NK-92 (cell line): Measurements from ENCODE around the gene RFC5.
"Not testable (repeated sequence)": the region's sequence is repeated elsewhere in the genome, so short reads cannot be mapped to it uniquely, and the experiment has no call there.

Experiments
- DNase-seq: peaks from one replicate; lab custom pipeline; 2025; ENCODE audit not compliant: unreplicated experiment; lab: John Stamatoyannopoulos, UW

Gene RFC5

DNA sequence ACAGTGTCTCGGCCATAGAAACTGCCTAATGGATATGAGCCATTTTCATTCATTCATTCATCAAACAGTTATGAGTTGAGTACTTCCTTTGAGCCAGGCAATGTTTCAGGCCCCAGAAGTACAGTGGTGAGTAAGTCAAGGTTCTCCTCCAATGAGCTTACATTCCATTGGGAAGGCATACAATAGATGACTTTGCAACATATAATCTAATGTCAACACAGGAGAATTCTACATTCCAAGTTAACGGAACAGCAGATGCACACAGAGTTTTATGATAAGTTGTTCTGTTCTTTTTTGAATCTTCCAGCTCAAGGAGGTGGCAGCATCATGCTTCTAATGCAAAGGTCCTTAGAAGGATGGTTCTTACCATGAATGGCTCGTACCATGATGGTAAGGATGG, 3.2 kb upstream of the RFC5 start:
- no peak for DNase-seq

DNA sequence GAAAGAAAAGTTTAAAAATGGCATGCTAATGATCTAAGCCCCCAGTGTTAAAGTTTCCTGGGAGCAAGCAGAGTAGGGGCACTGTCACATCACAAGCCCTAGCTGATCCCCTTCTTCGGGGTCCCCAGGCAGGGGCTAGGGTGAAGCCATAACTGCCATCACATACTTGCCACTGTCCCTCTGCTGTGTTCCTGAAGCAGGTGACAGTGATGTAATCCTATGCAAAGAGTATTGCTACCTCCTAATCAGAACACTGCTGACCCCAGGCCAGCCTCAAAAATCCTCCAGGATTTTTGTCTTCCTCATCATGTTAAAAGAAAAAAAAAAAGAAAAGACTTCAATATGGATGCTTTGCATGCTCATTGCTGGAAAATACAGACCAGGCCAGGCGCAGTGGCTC, 1.2 kb upstream of the RFC5 start:
- no peak for DNase-seq

DNA sequence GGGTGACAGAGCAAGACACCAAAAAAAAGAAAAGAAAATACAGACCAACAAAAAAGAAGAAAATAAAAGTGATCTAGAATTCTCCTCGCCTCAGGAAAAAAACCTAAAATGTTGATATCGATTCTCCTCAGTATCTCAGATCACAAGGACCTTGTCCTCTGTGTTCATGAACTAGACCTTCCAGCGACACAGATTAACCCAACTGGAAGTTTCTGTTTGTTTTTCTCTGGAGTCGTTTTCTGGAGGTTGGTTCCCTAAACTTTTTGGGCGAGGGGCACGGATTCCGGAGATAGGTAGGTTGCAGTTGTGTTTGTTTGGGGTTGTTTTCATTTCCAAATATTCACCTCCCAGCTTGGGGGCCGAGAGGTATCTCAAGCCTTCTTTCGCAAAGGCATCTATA, 559 bp upstream of the RFC5 start:
- DNase-seq = no peak

DNA sequence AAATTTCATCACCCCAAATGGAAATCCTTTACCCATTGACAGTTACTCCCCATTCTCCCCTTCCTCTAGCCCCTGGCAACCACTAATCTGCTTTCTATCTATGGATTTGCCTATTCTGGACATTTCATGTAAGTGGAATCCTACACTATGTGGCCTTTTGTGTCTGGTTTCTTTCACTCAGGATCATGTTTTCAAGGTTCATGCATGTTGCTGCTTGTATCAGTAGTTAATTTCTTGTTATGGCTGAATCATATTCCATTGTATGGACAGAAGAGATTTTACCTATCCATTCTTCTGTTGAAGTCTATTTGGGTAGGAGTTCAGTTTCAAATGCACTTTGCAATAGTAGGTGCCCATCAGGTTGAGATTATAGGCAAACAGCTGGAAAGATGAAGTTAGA, 1.4 kb downstream of the RFC5 start:
- DNase-seq = no peak

DNA sequence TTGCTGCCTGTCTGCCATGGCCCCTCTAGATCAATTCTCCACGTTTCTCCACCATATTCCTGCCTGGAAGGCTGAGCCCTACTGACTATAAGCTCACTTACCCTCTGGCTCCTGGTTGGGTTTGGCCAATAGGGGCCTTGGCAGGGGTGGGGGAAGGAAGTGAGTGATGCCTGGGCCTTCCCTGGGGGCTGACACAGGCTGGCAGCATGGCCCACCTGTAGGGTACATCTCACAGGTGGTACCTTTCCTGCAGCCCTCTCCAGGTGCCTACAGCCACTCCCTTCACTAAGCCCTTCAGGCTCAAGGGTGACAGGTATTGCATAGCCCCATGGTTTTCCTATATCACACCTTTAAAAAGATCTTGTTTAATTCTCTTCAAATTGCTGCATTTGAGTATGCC, 3.5 kb downstream of the RFC5 start:
- DNase-seq = no peak

DNA sequence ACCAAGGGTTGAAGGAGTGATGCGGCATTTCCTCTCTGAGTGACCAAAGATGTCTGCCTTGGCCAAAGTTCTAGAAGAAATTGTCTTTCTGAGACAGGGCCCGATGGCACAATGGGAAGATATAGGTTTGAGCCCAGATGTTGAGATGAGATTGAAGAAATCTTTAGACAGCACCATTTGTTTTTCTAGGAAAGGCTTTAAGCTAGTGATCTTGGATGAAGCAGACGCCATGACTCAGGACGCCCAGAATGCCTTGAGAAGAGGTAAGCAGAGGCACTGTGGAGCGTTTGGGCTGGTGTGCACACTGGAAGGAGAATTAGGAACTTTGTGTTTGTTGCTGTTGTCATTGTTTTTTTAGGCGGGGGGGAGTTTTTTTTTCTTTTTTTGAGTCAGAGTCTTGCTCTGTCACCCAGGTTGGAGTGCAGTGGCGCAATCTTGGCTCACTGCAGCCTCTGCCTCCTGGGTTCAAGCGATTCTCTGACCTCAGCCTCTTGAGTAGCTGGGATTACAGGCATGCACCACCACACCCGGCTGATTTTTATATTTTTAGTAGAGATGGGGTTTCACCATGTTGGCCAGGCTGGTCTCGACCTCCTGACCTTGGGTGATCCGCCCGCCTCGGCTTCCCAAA, 5.7 kb downstream of the RFC5 start:
- not testable (repeated sequence) for DNase-seq

DNA sequence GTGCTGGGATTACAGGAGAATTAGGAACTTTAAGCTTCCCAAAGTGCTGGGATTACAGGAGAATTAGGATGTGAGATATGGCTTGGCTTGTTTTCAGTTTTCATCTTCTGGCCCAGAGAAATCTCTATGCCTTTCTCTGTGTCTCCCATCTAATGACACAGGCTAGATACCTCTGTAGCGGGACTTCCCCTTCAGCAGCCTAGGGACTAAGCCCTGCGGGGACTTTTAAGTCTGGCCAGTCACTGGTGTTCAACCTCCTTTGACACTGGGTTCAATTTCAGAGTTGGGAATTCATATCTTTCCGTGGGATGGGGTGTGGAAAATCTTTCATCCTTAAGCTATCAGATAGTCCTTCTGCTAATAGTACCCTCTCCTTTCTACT, 6.2 kb downstream of the RFC5 start:
- DNase-seq = no peak

DNA sequence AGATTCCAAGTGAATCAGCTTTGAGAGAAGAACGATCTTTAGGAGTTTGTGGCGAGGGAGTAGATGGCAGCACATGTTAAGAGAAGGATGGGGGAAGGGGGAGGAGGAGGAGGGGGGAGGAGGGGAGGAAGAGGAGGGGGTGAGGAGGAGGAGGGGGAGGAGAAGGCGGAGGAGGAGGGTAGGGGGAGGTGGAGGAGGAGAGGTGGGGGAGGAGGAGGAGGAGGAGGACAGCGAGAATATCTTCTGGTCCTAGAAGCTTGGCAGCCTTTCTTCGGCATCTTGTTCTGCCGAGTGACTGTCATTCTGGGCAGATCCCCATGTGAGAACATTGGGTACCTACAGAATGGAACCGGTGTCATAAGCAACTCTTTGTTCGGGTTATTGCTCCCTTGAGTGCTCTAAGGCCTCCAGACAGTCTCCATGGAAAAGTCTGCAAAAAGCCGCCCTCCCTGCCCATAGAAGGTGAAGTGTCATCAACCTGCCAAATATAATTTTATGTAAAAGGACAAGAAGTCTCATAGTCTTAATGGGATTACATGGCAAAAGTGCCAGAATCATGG, 6.9 kb downstream of the RFC5 start:
- no peak for DNase-seq

DNA sequence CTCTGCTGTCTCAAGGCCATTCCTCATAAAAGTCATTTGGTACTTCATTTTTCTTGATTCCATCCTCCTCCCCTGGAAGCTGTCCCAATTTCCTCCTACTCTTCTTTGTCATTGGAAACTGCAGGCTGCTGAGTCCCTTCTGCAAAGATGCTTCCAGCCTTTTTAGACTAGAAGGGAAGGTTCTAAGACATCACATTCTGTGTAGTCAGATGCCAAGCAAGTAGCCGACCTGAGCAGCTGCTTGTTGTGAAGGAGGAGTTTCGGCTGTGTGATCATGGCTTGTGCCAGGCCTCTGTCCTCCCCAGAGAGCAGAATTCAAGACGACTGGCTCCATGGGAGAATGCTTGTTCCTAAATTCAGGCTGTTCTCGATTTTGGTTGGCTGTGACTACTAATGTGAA, 8.7 kb downstream of the RFC5 start:
- DNase-seq = no peak

DNA sequence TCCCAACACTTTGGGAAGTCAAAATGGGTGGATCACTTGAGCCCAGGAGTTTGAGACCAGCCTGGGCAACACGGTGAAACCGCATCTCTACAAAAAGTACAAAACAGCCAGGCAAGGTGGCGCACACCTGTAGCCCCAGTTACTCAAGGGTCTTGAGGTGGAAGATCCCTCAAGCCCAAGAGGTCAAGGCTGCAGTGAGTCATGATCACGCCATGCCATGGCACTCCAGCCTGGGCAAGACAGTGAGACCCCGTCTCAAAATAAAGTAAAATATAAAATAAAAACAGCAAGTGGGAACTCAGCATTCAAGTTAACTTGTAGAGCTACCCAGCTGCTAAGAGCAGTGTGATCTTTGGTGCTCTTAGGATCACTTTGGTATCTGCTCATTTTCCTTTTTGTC, 12.7 kb downstream of the RFC5 start:
- DNase-seq = no peak

DNA sequence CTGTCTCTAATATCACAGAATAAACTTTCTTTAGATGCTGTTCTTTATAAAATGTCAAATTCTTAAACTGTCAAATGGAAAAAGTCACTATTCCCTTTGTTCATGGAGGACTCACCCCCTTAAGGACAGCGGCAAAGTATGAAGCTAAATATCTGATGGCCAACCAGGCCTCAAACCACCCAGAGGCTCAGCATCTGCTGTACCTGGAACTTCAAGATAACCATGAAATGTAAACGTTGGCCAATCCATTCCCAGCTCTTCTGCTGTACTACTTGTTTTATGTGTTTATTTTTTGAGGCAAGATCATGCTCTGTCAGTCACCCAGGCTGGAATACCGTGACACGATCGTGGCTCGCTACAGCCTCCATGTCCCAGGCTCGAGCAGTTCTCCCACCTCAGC, 15.7 kb downstream of the RFC5 start:
- no peak for DNase-seq

DNA sequence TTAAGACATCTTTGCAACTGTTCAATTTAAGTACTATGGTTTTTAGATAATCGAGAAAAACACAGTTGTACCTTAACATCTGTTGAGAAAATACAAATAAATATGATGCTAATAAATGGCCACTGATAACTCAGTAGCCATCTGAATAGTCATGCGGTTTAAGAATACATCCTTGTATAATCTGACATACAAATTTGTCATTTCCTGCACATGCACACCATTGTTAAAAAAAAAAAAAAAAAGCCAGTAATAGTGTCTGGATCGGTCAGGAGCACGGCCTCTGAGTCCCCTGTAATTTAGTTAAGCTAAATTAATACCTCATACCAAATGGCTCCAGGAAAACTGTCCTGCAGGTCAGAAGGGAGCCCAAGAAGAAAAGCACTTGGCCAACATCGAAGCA, 16.8 kb downstream of the RFC5 start:
- DNase-seq = no peak

DNA sequence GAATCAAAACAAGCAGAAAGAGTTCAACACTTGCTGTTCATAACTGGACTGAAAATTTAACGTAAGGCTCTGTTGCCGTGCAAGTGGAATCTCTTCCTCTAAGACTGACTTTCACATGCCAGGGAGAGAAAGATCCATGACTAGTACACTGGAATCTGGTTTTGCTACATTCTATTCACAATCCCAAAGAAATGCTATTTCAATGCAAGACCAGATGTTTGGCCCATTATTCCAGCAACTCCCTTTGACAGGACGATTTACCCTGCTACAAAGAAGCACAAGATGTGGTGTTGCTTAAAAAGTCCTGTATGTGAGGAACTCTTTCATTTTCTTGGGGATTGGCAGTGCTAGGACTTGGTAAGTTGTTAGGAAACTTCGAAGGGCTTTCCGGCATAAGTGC, 17.4 kb downstream of the RFC5 start:
- DNase-seq = no peak

DNA sequence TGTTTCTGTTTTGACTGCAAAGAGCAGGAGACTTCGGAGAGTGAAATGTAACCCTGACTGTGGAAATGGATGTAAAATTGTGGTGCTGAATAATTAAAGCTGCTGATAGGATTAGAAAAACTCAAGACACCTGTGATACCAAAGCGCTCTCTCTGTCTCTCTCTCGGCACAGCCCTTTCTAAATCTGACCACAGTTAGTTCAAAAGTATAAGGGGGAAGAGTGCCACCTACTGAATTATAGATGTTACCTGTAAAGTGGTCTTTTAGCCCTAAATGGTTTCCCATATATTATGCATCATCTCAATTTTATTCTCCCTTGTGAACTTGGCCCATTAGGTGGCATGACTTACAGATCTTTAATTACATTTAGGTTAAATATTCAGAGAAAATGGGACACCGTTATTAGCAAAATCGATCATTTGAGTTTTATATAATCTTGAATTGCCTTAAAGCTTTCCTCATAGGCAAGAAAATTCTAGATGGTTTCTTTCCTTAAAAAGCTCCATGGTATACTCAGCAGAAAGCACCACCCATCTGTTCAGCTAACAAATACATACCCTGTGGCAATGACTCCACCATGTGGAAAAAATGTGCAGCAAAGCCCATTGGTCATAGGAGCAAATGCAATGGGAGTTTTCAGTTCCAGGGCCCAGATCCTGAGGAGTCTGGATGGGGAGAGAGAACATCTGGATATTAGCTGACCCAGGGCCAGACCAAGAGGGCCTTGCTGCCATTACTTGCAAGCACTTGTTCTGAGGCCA, 18.1 kb downstream of the RFC5 start:
- no peak for DNase-seq

DNA sequence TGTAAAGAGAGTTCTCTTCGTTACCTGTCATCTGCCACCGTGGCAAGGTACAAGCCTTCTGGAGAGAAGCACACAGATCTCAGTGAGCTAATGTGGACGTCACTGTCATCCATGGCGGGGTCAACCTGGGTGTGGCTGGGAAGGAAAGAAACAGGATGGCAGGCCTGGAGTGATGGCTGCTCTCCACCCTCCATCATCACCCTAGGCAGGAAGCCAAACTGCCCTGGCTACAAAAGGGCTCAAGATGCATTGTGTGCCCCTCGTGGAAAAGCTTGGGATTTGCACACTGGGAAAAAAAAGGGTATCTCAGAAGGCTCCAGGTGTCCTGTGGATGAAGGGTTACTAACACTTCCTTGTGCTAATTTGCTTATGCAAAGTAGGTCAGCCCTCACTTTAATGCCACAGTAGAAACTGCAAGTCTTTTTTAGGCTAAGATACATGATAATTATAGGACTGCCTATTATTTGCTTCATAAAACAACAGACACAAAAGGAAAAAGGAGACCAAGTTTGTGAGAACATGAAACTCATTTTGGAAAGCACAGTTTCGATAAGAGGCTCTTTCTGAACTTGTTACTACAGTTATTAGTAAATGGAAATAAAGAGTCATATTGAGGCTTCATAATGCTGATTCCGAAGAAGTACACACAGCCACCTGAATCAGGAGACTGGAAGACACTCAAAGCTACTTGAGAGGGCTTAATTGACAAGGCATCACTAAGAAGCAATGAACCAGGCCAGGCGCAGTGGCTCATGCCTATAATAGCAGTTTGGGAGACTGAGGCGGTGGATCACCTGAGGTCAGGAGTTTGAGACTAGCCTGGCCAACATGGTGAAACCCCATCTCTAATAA, 18.9 kb downstream of the RFC5 start:
- no peak for DNase-seq

DNA sequence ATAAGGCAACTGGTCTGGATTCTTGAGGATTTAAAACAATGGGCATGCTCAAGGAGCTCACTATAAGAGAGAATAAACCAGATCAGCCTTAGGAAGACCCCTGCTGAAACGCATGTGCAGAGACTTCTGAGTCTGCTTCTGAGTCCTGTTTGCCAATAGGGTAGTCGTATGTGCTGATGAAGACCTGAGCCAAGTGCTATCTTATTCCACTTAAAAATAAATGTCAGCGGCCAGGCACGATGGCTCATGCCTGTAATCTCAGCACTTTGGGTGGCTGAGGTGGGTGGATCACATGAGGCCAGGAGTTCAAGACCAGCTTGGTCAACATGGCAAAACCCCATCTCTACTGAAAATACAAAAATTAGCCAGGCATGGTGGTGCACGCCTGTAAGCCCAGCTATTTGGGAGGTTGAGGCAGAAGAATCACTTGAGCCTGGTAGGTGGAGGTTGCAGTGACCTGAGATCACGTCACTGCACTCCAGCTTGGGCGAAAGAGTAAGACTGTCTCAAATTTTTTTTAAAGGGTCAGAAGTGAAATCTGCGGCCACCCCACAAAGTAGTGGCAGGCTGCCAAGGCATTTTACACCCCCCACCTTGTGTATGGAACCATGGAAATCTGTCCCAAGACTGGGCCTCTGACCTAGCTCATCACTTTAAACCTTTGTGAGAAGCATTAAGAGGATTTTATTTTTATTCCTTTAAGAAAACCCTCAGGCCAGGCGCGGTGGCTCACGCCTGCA, 20.3 kb downstream of the RFC5 start:
- DNase-seq = no peak

DNA sequence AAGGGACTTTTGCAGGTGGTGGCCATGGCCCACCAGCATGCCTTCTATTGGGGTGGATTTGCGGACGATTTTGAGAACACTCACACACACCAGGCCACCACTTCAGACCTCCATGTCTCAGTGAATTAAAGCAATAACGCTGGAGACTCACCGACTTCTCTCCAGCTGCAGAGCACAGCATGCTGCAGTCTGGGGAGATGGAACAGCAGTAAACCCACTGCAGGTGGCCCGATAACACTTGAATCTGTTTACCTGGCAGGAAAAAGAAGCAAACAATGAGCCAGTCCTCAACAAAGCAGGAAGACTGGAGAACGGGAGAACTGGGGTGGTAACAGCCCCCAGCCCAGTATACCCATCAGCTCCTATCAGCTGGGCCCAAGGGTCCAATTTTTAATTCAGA, 21.6 kb downstream of the RFC5 start:
- DNase-seq = no peak

DNA sequence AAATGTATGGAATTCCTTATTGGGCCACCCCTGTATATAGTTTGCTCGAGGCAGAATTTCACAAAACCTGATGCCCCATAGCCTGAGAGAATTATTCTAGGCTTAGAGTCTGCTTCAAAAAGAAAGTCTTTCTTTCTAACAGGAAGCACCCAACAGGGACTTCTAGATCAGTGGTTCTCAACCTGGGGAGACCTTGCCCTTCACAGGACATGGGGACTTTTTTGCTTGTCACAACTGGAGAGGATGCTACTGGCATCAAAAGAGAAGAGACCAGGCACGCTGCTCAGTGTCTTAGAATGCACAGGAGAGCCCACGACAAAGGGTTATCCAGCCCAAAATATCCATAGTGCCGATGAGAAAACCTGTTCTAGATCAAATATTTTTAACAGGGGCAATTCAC, 25.6 kb downstream of the RFC5 start:
- DNase-seq = no peak

DNA sequence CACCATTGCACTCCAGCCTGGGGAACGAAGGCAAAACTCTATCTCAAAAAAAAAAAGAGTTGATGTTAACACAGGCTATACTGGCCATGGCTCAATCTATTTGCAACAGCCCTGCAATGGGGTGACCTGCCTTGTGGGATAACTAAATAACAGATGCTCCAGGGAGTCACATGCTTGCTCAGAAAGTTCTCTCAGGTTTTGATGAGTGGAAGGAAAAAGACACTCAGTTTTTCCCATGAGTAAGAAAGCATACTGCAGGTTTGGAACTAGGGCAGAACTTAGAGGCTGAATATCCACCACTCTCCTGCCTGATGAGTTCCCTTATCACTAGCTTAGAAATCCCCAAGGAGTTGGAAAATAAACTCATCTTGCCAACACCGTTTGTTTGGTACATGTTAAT, 27.6 kb downstream of the RFC5 start:
- no peak for DNase-seq

DNA sequence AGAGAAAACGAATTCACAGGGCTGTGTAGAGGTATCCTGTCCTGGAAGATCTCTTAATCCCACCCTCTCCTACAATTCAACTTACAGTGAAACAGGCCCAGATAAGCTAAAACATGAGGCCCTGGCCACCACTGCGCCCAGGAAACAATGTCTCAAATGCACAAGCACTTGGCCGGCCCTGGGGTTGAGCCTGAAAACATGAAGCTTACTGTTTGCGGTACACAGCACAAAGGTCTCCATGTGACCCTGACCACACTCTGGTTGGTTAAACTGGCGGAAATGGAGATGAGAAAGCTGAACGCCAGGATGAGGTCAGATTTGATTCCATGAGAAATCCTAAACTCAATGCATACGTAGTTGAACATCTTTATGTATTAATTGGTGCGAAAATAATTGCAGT, 28.1 kb downstream of the RFC5 start:
- no peak for DNase-seq

DNA sequence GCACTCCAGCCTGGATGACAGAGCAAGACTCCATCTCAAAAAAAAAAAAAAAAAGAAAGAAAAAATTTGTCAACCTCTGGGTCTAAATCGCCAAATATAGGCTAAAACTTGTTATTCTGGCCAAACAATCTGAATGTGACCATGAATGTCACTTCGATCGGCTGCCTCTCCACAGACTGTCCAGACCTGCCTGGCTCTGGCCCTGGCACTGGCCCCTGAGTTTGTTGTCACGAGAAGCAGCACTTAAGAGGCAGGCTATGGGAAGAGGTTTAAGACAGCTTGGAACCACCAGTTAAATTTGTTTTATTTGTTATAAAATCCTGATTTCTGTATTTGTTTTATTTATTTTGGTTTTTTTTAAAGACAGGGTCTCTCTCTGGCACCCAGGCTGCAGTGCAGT, 29.9 kb downstream of the RFC5 start:
- no peak for DNase-seq
